NCI-H2029 treated with DMSO at 0.1 percent for 48 hours (cell line): ENCODE data around the gene PPFIBP1.
A peak's percentile ranks its signal among the peaks of the same experiment; 100 is the strongest.

ENCODE experiments used
- DNase-seq: peaks from one replicate; lab custom pipeline; 2025; lab: John Stamatoyannopoulos, UW

PPFIBP1 gene

GRCh38 chr12:27523642-27524493 is at the start of gene PPFIBP1:
Gene PPFIBP1, plus strand, starts transcription at chr12:27524206. Its CDS starts 109,191 bp downstream, at chr12:27633397.
- peak; percentile 88 for DNase-seq

- no peak for DNase-seq
Observed at GRCh38 chr12:27474344-27474743, 49.7 kb upstream of the PPFIBP1 start.

- no peak for DNase-seq
Observed at GRCh38 chr12:27477049-27477448, 47.0 kb upstream of the PPFIBP1 start.

GRCh38 chr12:27478949-27479348 is 45.1 kb upstream of the PPFIBP1 start:
- no peak for DNase-seq

- DNase-seq, result no peak
Observed at GRCh38 chr12:27480016-27480415, 44.0 kb upstream of the PPFIBP1 start.

- DNase-seq, result no peak
Observed at GRCh38 chr12:27486961-27487360, 37.0 kb upstream of the PPFIBP1 start.

- DNase-seq, result no peak
Observed at GRCh38 chr12:27488479-27488878, 35.5 kb upstream of the PPFIBP1 start.

- no peak for DNase-seq
Observed at GRCh38 chr12:27491226-27491625, 32.8 kb upstream of the PPFIBP1 start.

GRCh38 chr12:27493260-27493940 is 30.6 kb upstream of the PPFIBP1 start:
- DNase-seq, result no peak

- no peak for DNase-seq
Observed at GRCh38 chr12:27497446-27497845, 26.6 kb upstream of the PPFIBP1 start.

- no peak for DNase-seq
Observed at GRCh38 chr12:27498149-27498548, 25.9 kb upstream of the PPFIBP1 start.

GRCh38 chr12:27498761-27499160 is 25.2 kb upstream of the PPFIBP1 start:
- no peak for DNase-seq

GRCh38 chr12:27499377-27499776 is 24.6 kb upstream of the PPFIBP1 start:
- DNase-seq, result no peak

- DNase-seq, result no peak
Observed at GRCh38 chr12:27500546-27500945, 23.5 kb upstream of the PPFIBP1 start.

- DNase-seq, result no peak
Observed at GRCh38 chr12:27502021-27502435, 22.0 kb upstream of the PPFIBP1 start.

- DNase-seq, result no peak
Observed at GRCh38 chr12:27504507-27504906, 19.5 kb upstream of the PPFIBP1 start.

- no peak for DNase-seq
Observed at GRCh38 chr12:27505109-27505508, 18.9 kb upstream of the PPFIBP1 start.

GRCh38 chr12:27505761-27506160 is 18.2 kb upstream of the PPFIBP1 start:
- no peak for DNase-seq

- DNase-seq, result no peak
Observed at GRCh38 chr12:27506645-27507189, 17.3 kb upstream of the PPFIBP1 start.

GRCh38 chr12:27508736-27509431 is 15.1 kb upstream of the PPFIBP1 start:
- no peak for DNase-seq

- DNase-seq, result no peak
Observed at GRCh38 chr12:27511031-27511722, 12.8 kb upstream of the PPFIBP1 start.

GRCh38 chr12:27511723-27512045 is 12.3 kb upstream of the PPFIBP1 start:
- DNase-seq, result no peak
